AG04449 (cell line): ENCODE results near the gene NKG7.

Experiments
- CTCF ChIA-PET: fragments of 350-600 bp; formaldehyde crosslinking; extraction: SDS; loops from one replicate; lab custom pipeline; 2021; ENCODE audit warnings: antibody characterized with exemption; lab: Yijun Ruan, JAX
- POLR2A ChIA-PET: fragments of 400-600, 350-600 bp; formaldehyde crosslinking; extraction: SDS; loops from one replicate; lab custom pipeline; 2020; ENCODE audit warnings: antibody characterized with exemption, inconsistent platforms; lab: Yijun Ruan, JAX
- DNase-seq: peaks from one replicate; pipeline ENCODE4 v3.0.0-alpha.2; 2010; ENCODE audit warnings: low read depth, low spot score
- H3K4me3 ChIP-seq: 2 replicates; pipeline ENCODE4 v1.5.1; 2011; ENCODE audit warnings: low read depth, mild to moderate bottlenecking, control low read depth, low read length
- TF ChIP-seq, protein P1 (sequence below): IDR thresholded peaks from one replicate; pipeline ENCODE4 v1.5.1; 2011; ENCODE audit warnings: mild to moderate bottlenecking, moderate library complexity, low read length, control low read depth, inconsistent platforms; ENCODE audit not compliant: insufficient read depth; ENCODE audit errors: missing control alignments

Gene NKG7

GRCh38 chr19:51391073-51391611 is 18.7 kb upstream of the NKG7 start:
- ChIA-PET CTCF (no interaction called here), POLR2A (no interaction called here)
- TF ChIP-seq, protein P1, sequence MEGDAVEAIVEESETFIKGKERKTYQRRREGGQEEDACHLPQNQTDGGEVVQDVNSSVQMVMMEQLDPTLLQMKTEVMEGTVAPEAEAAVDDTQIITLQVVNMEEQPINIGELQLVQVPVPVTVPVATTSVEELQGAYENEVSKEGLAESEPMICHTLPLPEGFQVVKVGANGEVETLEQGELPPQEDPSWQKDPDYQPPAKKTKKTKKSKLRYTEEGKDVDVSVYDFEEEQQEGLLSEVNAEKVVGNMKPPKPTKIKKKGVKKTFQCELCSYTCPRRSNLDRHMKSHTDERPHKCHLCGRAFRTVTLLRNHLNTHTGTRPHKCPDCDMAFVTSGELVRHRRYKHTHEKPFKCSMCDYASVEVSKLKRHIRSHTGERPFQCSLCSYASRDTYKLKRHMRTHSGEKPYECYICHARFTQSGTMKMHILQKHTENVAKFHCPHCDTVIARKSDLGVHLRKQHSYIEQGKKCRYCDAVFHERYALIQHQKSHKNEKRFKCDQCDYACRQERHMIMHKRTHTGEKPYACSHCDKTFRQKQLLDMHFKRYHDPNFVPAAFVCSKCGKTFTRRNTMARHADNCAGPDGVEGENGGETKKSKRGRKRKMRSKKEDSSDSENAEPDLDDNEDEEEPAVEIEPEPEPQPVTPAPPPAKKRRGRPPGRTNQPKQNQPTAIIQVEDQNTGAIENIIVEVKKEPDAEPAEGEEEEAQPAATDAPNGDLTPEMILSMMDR: no peak
- no peak overlapping the region for H3K4me3 ChIP-seq
- DNase-seq: no peak

DNA sequence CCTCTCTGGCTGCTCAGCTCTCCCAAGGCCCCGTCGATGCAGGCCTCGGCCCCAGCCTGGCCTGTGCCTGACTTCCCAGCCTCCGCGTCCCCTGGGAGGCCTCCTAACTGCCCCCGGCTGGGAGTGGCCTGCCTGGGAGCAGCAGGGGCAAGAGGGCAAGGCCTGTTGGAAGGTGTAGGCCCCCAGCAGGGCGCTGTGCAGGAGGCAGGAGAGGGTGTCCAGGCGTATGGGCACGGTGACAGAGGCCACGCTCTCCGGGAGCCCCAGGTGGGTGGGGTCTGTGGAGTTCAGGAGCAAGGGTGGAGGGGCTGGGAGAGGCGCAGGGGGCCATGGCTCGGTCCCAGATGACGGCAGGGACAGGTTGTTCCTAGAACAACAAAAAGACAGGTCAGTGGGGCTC is 16.7 kb upstream of the NKG7 start:
- no peak overlapping the region for H3K4me3 ChIP-seq
- no peak for DNase-seq
- ChIA-PET POLR2A (no interaction called here), CTCF (no interaction called here)
- TF ChIP-seq, protein P1: no peak

DNA sequence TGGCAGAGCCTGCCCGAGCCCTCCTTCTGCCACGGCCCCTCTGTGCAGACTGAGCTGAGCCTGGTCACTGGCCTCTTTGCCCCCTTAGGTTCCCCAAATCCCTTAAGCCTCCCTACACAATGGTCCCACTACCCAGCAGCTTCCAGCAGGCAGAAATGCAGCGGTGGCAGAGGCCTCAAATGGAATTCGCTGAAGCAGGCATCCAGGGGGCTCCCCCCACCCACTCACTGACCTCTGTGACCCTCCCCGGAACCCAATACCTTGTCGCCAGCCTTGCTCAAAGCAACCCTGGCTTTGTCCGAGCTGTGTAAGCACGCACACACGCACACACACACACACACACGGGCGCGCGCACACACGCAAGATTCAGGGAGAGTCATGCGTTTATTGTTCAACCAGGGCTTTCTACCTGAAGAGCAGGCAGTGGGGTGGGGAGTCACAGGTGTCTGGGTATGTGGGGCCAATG is 15.5 kb upstream of the NKG7 start, which contains the start of gene LIM2:
TSS of gene LIM2 (minus strand) at position 51 of the 466 bp plus-strand sequence. CDS start 531 bp downstream, outside the sequence.
- CTCF ChIA-PET: no interaction called here
- no peak for DNase-seq
- TF ChIP-seq, protein P1: no peak
- POLR2A ChIA-PET: interaction anchor here (1.1 kb wide), 1 partner anchor 20 kb away, joined by 4 read pairs; no protein-coding TSS in a partner anchor
- no peak within 1 kb of the TSS for H3K4me3 ChIP-seq

DNA sequence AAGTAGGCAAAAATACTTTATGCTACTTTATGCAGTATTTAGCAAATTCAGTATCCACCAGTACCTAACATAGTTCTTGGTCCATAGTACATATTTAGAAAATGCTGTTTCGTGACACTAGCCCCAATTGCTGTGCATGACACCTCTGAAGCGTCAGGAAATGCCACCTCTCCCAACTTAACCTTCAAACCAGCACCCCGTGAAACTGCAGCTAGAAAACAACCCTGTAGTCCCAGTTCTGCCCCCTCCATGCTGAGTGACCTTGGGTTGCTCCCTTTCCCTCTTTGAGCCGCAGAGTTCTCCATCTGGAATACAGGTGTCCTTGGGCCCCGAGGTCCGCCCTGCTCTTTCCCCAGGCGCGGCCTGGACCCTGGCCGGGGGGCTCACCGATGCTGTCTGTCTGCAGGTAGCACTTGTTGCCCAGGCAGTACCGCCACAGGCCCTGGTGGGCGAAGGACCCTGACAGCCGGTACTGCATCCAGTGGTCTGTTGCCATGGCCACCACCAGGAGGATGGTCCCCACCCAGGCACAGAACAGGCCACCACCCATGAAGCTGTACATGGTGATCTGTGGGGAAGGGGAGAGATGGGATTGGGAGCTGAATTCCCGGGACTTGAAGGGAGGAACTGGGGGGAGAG is 14.5 kb upstream of the NKG7 start:
- H3K4me3 ChIP-seq: no peak overlapping the region
- TF ChIP-seq, protein P1: no peak
- no peak for DNase-seq
- ChIA-PET CTCF (no interaction called here), POLR2A (interaction anchor here (1.1 kb wide), 1 partner anchor 19 kb away, joined by 4 read pairs; no protein-coding TSS in a partner anchor)

DNA sequence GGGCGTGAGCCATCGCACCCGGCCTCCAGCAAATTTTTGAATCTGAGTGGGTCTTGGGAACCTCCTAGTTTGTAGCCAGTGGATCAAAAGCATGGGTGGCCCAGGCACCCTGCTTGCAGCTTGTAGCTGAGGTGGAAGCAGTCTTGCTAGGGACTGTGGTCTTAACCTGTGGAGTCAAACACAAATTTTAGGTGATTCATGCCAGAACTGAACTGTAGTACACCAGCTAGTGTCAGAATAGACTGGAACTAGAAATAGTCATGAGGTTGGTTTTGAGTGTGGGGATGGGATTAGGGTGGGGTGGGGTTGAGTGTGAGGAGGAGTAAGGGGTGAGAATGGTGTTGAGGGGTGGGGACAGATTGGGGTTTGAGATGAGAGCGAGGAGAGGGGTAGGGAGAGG is 9.6 kb upstream of the NKG7 start:
- TF ChIP-seq, protein P1: no peak
- CTCF ChIA-PET: no interaction called here
- no peak overlapping the region for H3K4me3 ChIP-seq
- DNase-seq: no peak
- POLR2A ChIA-PET: no interaction called here

DNA sequence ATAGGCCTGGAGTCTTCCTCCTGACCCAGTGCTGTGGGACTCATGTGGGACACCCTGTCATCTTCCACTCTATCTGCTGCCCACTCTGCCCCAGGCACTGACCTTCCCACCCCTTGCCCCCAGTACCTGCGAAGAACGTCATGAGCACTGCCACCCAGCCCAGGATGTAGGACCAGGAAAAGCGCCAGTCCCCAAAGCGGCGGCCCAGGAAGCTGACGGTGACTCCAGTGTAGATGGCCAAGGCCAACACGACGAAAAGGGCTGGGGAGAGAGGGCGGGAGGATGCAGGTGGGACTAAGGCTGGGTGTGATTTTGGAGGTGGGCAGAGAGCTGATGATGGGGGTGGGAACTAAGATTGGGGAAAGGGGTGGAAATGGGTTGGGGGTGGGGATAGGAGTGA is 7.9 kb upstream of the NKG7 start:
- TF ChIP-seq, protein P1: no peak
- no peak for DNase-seq
- H3K4me3 ChIP-seq: no peak overlapping the region
- ChIA-PET CTCF (no interaction called here), POLR2A (no interaction called here)
